Progenitor cell of endocrine pancreas (in vitro differentiated cells): Measurements from ENCODE around the gene TFDP1. TPM values are rescaled to one million over a fixed set of nuclear protein-coding genes. Genes with fewer than 3 reads are reported as not detected.
A peak's percentile ranks its signal among the peaks of the same experiment; 100 is the strongest.

ENCODE experiments used
- DNase-seq: peaks from one replicate; pipeline ENCODE4 v3.0.0; 2021; ENCODE audit warnings: low spot score; ENCODE audit not compliant: unreplicated experiment
- H3K27ac Mint-ChIP-seq: 2 replicates; pipeline ENCODE4 v1.8.0; 2021; ENCODE audit warnings: mild to moderate bottlenecking, moderate library complexity, mixed read lengths
- H3K27me3 Mint-ChIP-seq: 2 replicates; pipeline ENCODE4 v1.8.0; 2021; ENCODE audit warnings: mixed read lengths
- H3K36me3 Mint-ChIP-seq: 2 replicates; pipeline ENCODE4 v1.8.0; 2022; ENCODE audit warnings: mixed read lengths; ENCODE audit not compliant: insufficient read depth
- H3K4me1 Mint-ChIP-seq: 2 replicates; pipeline ENCODE4 v1.8.0; 2021; ENCODE audit warnings: low read depth, mixed read lengths
- H3K4me3 Mint-ChIP-seq: 2 replicates; pipeline ENCODE4 v1.8.0; 2021; ENCODE audit warnings: low read depth, mild to moderate bottlenecking, moderate library complexity, mixed read lengths
- H3K9me3 Mint-ChIP-seq: 2 replicates; pipeline ENCODE4 v1.8.0; 2021; ENCODE audit warnings: low read depth, mixed read lengths
- CTCF ChIP-seq: fragments of 200-600 bp; sonication (generic); IDR thresholded peaks from one replicate; pipeline ENCODE4 v1.5.0; 2021; ENCODE audit warnings: antibody characterized with exemption, mild to moderate bottlenecking; ENCODE audit not compliant: unreplicated experiment
- total RNA-seq: library from RNA; stranded (reverse); gene quantifications from 2 replicates; pipeline ENCODE4 v1.2.1, GENCODE V29; 2021

Gene TFDP1
- total RNA-seq, 1 donor from 2014 or later: 58.2 TPM

GRCh38 chr13:113599391-113599790 lies 14.8 kb downstream of the TFDP1 start:
- H3K27ac Mint-ChIP-seq: no peak overlapping the region
- H3K9me3 Mint-ChIP-seq: no peaks in the 10 kb centered on the region
- DNase-seq: no peak
- peaks cover 2% of the 10 kb centered on the region for H3K4me1 Mint-ChIP-seq
- H3K4me3 Mint-ChIP-seq: no peak overlapping the region
- no peak for TF ChIP-seq CTCF
- H3K36me3 Mint-ChIP-seq: peaks cover 45% of the 10 kb centered on the region
- H3K27me3 Mint-ChIP-seq: no peaks in the 10 kb centered on the region

- Mint-ChIP-seq H3K4me1 (peaks cover 2% of the 10 kb centered on the region), H3K27me3 (no peaks in the 10 kb centered on the region), H3K9me3 (no peaks in the 10 kb centered on the region), H3K27ac (peak overlapping the region; percentile 77), H3K4me3 (no peak overlapping the region), H3K36me3 (peaks cover 44% of the 10 kb centered on the region)
- no peak for DNase-seq
- TF ChIP-seq CTCF: no peak
Observed at GRCh38 chr13:113601166-113602070, 16.9 kb downstream of the TFDP1 start.

- peaks cover 38% of the 10 kb centered on the region for H3K36me3 Mint-ChIP-seq
- no peak for DNase-seq
- no peak overlapping the region for H3K4me3 Mint-ChIP-seq
- H3K9me3 Mint-ChIP-seq: no peaks in the 10 kb centered on the region
- peaks cover 2% of the 10 kb centered on the region for H3K4me1 Mint-ChIP-seq
- no peaks in the 10 kb centered on the region for H3K27me3 Mint-ChIP-seq
- no peak for TF ChIP-seq CTCF
- no peak overlapping the region for H3K27ac Mint-ChIP-seq
Observed at GRCh38 chr13:113602291-113602988, 17.9 kb downstream of the TFDP1 start.

- Mint-ChIP-seq H3K27ac (no peak overlapping the region), H3K36me3 (peaks cover 34% of the 10 kb centered on the region), H3K9me3 (no peaks in the 10 kb centered on the region), H3K4me1 (peaks cover 2% of the 10 kb centered on the region), H3K4me3 (no peak overlapping the region), H3K27me3 (no peaks in the 10 kb centered on the region)
- no peak for TF ChIP-seq CTCF
- no peak for DNase-seq
Observed at GRCh38 chr13:113603116-113603710, 18.7 kb downstream of the TFDP1 start.

- no peak overlapping the region for H3K27ac Mint-ChIP-seq
- H3K4me1 Mint-ChIP-seq: peaks cover 2% of the 10 kb centered on the region
- no peak for DNase-seq
- H3K36me3 Mint-ChIP-seq: peaks cover 27% of the 10 kb centered on the region
- H3K27me3 Mint-ChIP-seq: no peaks in the 10 kb centered on the region
- no peak for TF ChIP-seq CTCF
- no peaks in the 10 kb centered on the region for H3K9me3 Mint-ChIP-seq
- no peak overlapping the region for H3K4me3 Mint-ChIP-seq
Observed at GRCh38 chr13:113604186-113604585, 19.6 kb downstream of the TFDP1 start.
